ENCODE measurements around the gene CCDC7.

DNA sequence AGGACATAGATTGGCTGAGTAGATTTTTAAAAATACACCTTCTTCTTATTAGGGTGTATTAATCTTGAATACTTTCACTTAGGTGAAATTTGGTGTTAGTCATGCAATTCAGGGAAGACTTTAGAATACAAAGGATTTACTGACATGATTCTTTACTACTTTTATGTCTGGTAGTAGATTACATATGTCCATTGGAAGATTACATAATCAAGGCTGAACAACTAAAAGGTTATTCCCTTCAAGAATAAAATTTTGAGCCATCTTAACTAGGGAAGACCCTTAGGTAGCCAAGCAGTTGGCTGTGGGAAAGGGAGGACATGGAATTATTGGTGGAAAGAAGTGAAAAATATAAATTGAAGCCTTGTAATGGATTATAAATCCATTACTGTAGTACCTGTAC, 347.1 kb downstream of the CCDC7 start:
- no peak for TF ChIP-seq POLR2AphosphoS5 (IDR thresholded peaks at IDR 0.05; ENCODE audit: low read depth, low read length)
- no peak for TF ChIP-seq CTCF (IDR thresholded peaks at IDR 0.05)
- TF ChIP-seq RCOR1 (IDR thresholded peaks at IDR 0.05; ENCODE audit: low read length): no peak
- TF ChIP-seq RAD21 (IDR thresholded peaks at IDR 0.05; ENCODE audit: low read length): no peak
- TF ChIP-seq, protein P1, sequence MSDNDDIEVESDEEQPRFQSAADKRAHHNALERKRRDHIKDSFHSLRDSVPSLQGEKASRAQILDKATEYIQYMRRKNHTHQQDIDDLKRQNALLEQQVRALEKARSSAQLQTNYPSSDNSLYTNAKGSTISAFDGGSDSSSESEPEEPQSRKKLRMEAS (IDR thresholded peaks at IDR 0.05; ENCODE audit: low read depth): no peak

Measured in SK-N-SH (cell line).